HepG2 (cell line): ENCODE data around the gene MEIOC. TPM values are rescaled to one million over a fixed set of nuclear protein-coding genes. Genes with fewer than 3 reads are reported as not detected.
"Not testable (repeated sequence)": the region's sequence is repeated elsewhere in the genome, so short reads cannot be mapped to it uniquely, and the experiment has no call there.

ENCODE experiments used
- ATAC-seq: fragments of 200-7000 bp; cut with Tn5 transposase; 3 replicates; pipeline ENCODE4 v1.9.1; 2020; ENCODE audit warnings: mild to moderate bottlenecking, moderate library complexity
- BruUV-seq: library from RNA; stranded (reverse); fragments of 400-500 nt; replicated peaks from 2 replicates; lab custom pipeline; 2021; lab: Mats Ljungman, UMichigan
- CTCF ChIA-PET: fragments of 300-600 bp; formaldehyde crosslinking; extraction: SDS; loops from one replicate; lab custom pipeline; 2021; ENCODE audit warnings: low total read pairs, inconsistent platforms, low intra/inter-chr PET ratio; lab: Yijun Ruan, JAX
- POLR2A ChIA-PET: fragments of 350-600 bp; sonication (Branson Sonifier 250); formaldehyde crosslinking; loops from one replicate; lab custom pipeline; 2020; ENCODE audit warnings: antibody characterized with exemption, inconsistent platforms; lab: Yijun Ruan, JAX
- DNase-seq: peaks from one replicate; pipeline ENCODE4 v3.0.0-alpha.2; 2015; ENCODE audit warnings: low spot score
- FAIRE-seq: peaks from 3 replicates; lab custom pipeline; 2011; peaks lifted over from hg19 to GRCh38; lab: Jason Lieb, UNC
- H2AFZ ChIP-seq: one replicate; pipeline ENCODE4 v1.6.1; 2011; ENCODE audit warnings: low read length, inconsistent platforms
- H3K27ac ChIP-seq: fragments of 300-600 bp; 3 replicates; pipeline ENCODE4 v1.8.0; 2011; ENCODE audit warnings: mixed run types, mild to moderate bottlenecking, mixed read lengths, low read length, inconsistent platforms; ENCODE audit not compliant: insufficient read depth; ENCODE audit errors: extremely low read length
- H3K27me3 ChIP-seq, 2 experiments: fragments of 200-600 bp in 1 of 2; 2 replicates in 1 of 2; 3 replicates in 1 of 2; pipeline versions ENCODE4 v1.6.0 to v1.8.0; 2011; ENCODE audit warnings: low read length in 2 of 2, mild to moderate bottlenecking in 2 of 2, moderate library complexity in 2 of 2, inconsistent platforms in 1 of 2; ENCODE audit not compliant: insufficient read depth in 2 of 2, control insufficient read depth in 1 of 2
- H3K36me3 ChIP-seq, 2 experiments: fragments of 200-600 bp in 1 of 2; replicated peaks in 1 of 2; 2 replicates in 1 of 2; 3 replicates in 1 of 2; pipeline versions ENCODE4 v1.5.1 to v1.8.0; 2011; ENCODE audit warnings: low read length in 2 of 2, inconsistent platforms in 1 of 2; ENCODE audit not compliant: insufficient read depth in 2 of 2, control insufficient read depth in 1 of 2
- H3K4me1 ChIP-seq: 2 replicates; pipeline ENCODE4 v1.5.1; 2012; ENCODE audit warnings: low read length, inconsistent platforms; ENCODE audit not compliant: insufficient read depth
- H3K4me2 ChIP-seq: 2 replicates; pipeline ENCODE4 v1.6.0; 2011; ENCODE audit warnings: low read depth, low read length, inconsistent platforms
- H3K4me3 ChIP-seq, 3 experiments: fragments of 200-600 bp in 1 of 3; sonication (generic), shearing (Covaris generic) in 1 of 3; replicated peaks in 1 of 3; 2 replicates each; pipeline ENCODE4 v1.5.1; 2011 to 2016; ENCODE audit warnings: low read length in 3 of 3, inconsistent platforms in 2 of 3, low read depth in 2 of 3, mild to moderate bottlenecking in 2 of 3, control low read depth in 1 of 3, mixed read lengths in 1 of 3; ENCODE audit not compliant: insufficient read depth in 1 of 3
- H3K79me2 ChIP-seq: one replicate; pipeline ENCODE4 v1.6.1; 2011; ENCODE audit warnings: low read length, inconsistent platforms; ENCODE audit not compliant: insufficient read depth
- H3K9ac ChIP-seq: 2 replicates; pipeline ENCODE4 v1.6.0; 2011; ENCODE audit warnings: mild to moderate bottlenecking, low read depth, low read length, inconsistent platforms; ENCODE audit not compliant: insufficient read depth
- H3K9me3 ChIP-seq: 2 replicates; pipeline ENCODE4 v1.5.1; 2012; ENCODE audit warnings: mild to moderate bottlenecking, low read length
- H4K20me1 ChIP-seq: 2 replicates; pipeline ENCODE4 v1.6.0; 2011; ENCODE audit warnings: inconsistent platforms, mild to moderate bottlenecking, low read length, moderate library complexity; ENCODE audit not compliant: insufficient read depth
- ETV6 ChIP-seq: sonication (generic); formaldehyde crosslinking; conservative IDR thresholded peaks from 2 replicates; pipeline ENCODE4 v1.4.0; 2020; ENCODE audit warnings: missing genetic modification reagents
- GPN1 ChIP-seq: sonication (generic); formaldehyde crosslinking; IDR thresholded peaks from 2 replicates; pipeline ENCODE4 v1.5.1; 2020; ENCODE audit warnings: missing genetic modification reagents, borderline replicate concordance
- IRX3 ChIP-seq: sonication (generic); formaldehyde crosslinking; IDR thresholded peaks from 2 replicates; pipeline ENCODE4 v1.8.1; 2023; ENCODE audit warnings: mild to moderate bottlenecking, low read depth, missing genetic modification reagents, borderline replicate concordance
- SAFB2 ChIP-seq: sonication (generic); formaldehyde crosslinking; IDR thresholded peaks from 2 replicates; pipeline ENCODE4 v1.5.1; 2020; ENCODE audit warnings: missing genetic modification reagents, low read depth, mild to moderate bottlenecking, borderline replicate concordance
- SETDB1 ChIP-seq: sonication (generic); formaldehyde crosslinking; IDR thresholded peaks from 2 replicates; pipeline ENCODE4 v1.5.1; 2020; ENCODE audit warnings: missing genetic modification reagents, mild to moderate bottlenecking, borderline replicate concordance
- ZNF432 ChIP-seq: sonication (generic); formaldehyde crosslinking; IDR thresholded peaks from 2 replicates; pipeline ENCODE4 v1.5.0; 2020; ENCODE audit warnings: missing genetic modification reagents, mild to moderate bottlenecking, borderline replicate concordance
- ZNF572 ChIP-seq: sonication (generic); formaldehyde crosslinking; IDR thresholded peaks from 2 replicates; pipeline ENCODE4 v1.5.1; 2020; ENCODE audit warnings: mild to moderate bottlenecking, missing genetic modification reagents
- WGBS: methylation state at CpG from one replicate; pipeline ENCODE4 v1.1.6; 2017; ENCODE audit warnings: low lambda C conversion rate; 5-methylcytosine and 5-hydroxymethylcytosine counted together
- in situ Hi-C: cut with HindIII; loops from 2 replicates; pipeline ENCODE4 v1.10.0; 2017; ENCODE audit warnings: low pct_unique_long_range_greater_than_20kb; ENCODE audit not compliant: extremely low pct_ligation_motif_present
- intact Hi-C: fragments of 100-400 bp; cut with micrococcal nuclease; formaldehyde crosslinking; loops from one replicate; pipeline ENCODE4 v1.10.0; 2022; ENCODE audit not compliant: unreplicated experiment
- polyA plus RNA-seq, 8 experiments: library from polyadenylated mRNA; depleted of rRNA in 3 of 8; stranded (reverse) in 7 of 8; unstranded in 1 of 8; fragments of >200 nt; fragmentation: Illumina TruSeq in 4 of 8; extraction: Trizol in 4 of 8; gene quantifications; 2 replicates each; pipeline versions ENCODE4 v1.2.1 to v1.2.3, GENCODE V29; 2011 to 2016; ENCODE audit warnings: low read depth in 4 of 8, missing spikeins in 1 of 8, mixed read lengths in 1 of 8; ENCODE audit not compliant: insufficient read depth in 1 of 8
- total RNA-seq, 5 experiments: library from RNA; depleted of rRNA; stranded (reverse); fragments of >200 nt; fragmentation: Illumina TruSeq; extraction: Trizol; gene quantifications; 2 replicates each; pipeline ENCODE4 v1.2.3, GENCODE V29; 2016; ENCODE audit warnings: low read depth in 1 of 5
- TF ChIP-seq, protein P1 (sequence below): IDR thresholded peaks from 2 replicates; pipeline ENCODE4 v1.6.1; 2018; ENCODE audit warnings: missing genetic modification reagents, mild to moderate bottlenecking, missing compliant biosample characterization
- TF ChIP-seq, protein P2 (sequence below): IDR thresholded peaks from 2 replicates; pipeline ENCODE4 v1.6.1; 2016; ENCODE audit warnings: missing genetic modification reagents, missing compliant biosample characterization

MEIOC gene
- total and polyA plus RNA-seq, 2 of the 13 experiments (the other 11 are each of a cell fraction or from before 2014, with no cell fraction given): 0.04 to 0.15 TPM

DNA sequence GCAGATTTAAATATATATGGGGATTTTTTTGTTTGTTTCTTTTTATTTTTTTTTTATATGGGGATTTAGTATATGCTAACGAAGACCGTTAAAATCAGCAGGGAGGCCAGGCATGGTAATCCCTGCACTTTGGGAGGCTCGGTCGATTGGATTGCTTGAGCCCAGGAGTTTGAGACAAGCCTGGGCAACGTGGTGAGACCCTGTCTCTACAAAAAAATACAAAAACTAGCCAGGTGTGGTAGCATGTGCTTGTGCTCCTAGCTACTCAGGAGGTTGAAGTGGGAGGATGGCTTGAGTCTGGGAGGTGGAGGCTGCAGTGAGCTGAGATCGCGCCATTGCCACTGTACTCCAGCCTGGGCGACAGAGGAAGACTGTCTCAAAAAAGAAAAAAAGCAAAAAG is 22.3 kb upstream of the MEIOC start (continued):
- no peak for TF ChIP-seq IRX3
- no peak for TF ChIP-seq ZNF572 (CRISPR knock-in tag)
- TF ChIP-seq, protein P1, sequence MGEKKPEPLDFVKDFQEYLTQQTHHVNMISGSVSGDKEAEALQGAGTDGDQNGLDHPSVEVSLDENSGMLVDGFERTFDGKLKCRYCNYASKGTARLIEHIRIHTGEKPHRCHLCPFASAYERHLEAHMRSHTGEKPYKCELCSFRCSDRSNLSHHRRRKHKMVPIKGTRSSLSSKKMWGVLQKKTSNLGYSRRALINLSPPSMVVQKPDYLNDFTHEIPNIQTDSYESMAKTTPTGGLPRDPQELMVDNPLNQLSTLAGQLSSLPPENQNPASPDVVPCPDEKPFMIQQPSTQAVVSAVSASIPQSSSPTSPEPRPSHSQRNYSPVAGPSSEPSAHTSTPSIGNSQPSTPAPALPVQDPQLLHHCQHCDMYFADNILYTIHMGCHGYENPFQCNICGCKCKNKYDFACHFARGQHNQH (CRISPR knock-in tag): no peak
- TF ChIP-seq ZNF432 (CRISPR knock-in tag): no peak
- TF ChIP-seq SETDB1 (CRISPR knock-in tag): no peak
- no peak for TF ChIP-seq SAFB2 (CRISPR knock-in tag)
- TF ChIP-seq GPN1: no peak
- no peak for TF ChIP-seq ETV6 (CRISPR knock-in tag)
- TF ChIP-seq, protein P2, sequence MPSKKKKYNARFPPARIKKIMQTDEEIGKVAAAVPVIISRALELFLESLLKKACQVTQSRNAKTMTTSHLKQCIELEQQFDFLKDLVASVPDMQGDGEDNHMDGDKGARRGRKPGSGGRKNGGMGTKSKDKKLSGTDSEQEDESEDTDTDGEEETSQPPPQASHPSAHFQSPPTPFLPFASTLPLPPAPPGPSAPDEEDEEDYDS (CRISPR knock-in tag): no peak

DNA sequence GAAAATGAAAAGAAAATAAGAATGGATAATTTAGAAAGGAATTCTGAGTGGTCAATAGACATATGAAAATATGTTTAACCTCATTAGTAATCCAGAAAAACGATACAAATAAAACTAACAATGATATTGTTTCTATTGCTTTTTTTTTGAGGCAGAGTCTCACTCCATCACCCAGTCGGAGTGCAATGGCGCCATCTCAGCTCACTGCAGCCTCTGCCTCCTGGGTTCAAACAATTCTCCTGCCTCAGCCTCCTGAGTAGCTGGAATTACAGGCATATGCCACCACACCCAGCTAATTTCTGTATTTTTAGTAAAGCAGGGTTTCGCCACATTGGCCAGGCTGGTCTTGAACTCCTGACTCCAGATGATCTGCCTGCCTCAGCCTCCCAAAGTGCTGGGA is 21.9 kb upstream of the MEIOC start:
- H4K20me1 ChIP-seq, H3K36me3 ChIP-seq, H2AFZ ChIP-seq, H3K27ac ChIP-seq, ATAC-seq, intact Hi-C loops, H3K4me1 ChIP-seq, H3K9me3 ChIP-seq, CTCF ChIA-PET, DNase-seq, FAIRE-seq, POLR2A ChIA-PET, H3K27me3 ChIP-seq, H3K9ac ChIP-seq, H3K79me2 ChIP-seq, H3K4me3 ChIP-seq, H3K4me2 ChIP-seq, BruUV-seq: not testable (repeated sequence)
- in situ Hi-C loops: loop anchor here (5.0 kb wide), 1 partner anchor 92 kb away; no protein-coding TSS in a partner anchor
- WGBS: 16% methylated on average over 4 of the region's 4 CpGs
